Fibroblast of peridontal ligament (primary cell): ENCODE measurements around the gene FADS6.

Experiments used
- DNase-seq: peaks from one replicate; pipeline ENCODE4 v3.0.0-alpha.2; 2010; ENCODE audit errors: extremely low read depth

The FADS6 gene

GRCh38 chr17:74831444-74832146 is 61.8 kb downstream of the FADS6 start:
- DNase-seq = no peak

- DNase-seq = no peak
Measured at GRCh38 chr17:74830861-74831260, 62.6 kb downstream of the FADS6 start.

- no peak for DNase-seq
Measured at GRCh38 chr17:74827800-74828199, 65.6 kb downstream of the FADS6 start.
